Measurements from ENCODE around the gene ARHGAP1.

ARHGAP1 gene

DNA sequence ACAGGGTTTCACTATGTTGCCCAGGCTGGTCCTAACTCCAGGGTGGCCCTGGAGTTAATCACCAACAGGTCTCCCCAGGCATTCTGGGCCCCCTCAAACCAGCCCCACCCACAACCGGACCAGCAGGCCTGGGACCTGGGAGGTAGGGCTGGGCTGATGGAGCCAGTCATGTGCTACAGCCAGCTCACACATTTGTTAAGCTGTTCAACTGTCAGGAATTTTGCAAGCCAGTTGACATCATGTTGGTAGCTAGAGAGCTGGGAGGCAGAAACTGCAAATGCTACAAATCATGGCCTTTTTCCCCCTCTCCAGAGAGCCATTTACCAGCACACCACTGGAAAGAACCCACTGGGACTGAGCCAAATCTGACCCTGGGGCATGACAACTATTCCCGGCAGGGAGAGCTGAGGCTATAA, 6.8 kb downstream of the ARHGAP1 start:
- Histone ChIP-seq H3K4me2 (ENCODE audit: low read length) (no peak overlapping the region), H3K4ac (ENCODE audit: low read depth, low read length) (no peak overlapping the region), H3K4me3 (ENCODE audit: low read depth, low read length) (no peak overlapping the region), H4K91ac (ENCODE audit: low read depth, low read length) (no peak overlapping the region), H3K23ac (ENCODE audit: low read length) (no peak overlapping the region), H3K79me1 (ENCODE audit: low read length) (peaks cover 8% of the 10 kb centered on the region), H4K8ac (ENCODE audit: low read depth, low read length) (no peak overlapping the region), H2AK5ac (ENCODE audit: low read length) (peak overlapping the region; percentile 77), H3K9ac (ENCODE audit: low read length) (no peak overlapping the region), H3K79me2 (ENCODE audit: control insufficient read depth, insufficient read depth, low read length, poor library complexity) (no peaks in the 10 kb centered on the region), H2BK5ac (ENCODE audit: low read depth, low read length, poor library complexity) (peak overlapping the region; percentile 14), H2BK12ac (ENCODE audit: low read length) (no peak overlapping the region), H3K4me1 (ENCODE audit: control insufficient read depth in 1 of 2, insufficient read depth in 2 of 2, low read length in 2 of 2) (peaks cover 33 to 36% of the 10 kb centered on the region in 2 experiments), H2AFZ (ENCODE audit: insufficient read depth, low read length, poor library complexity) (no peak overlapping the region), H3K27ac (ENCODE audit: low read depth, low read length) (peak overlapping the region; percentile 55), H2BK120ac (ENCODE audit: insufficient read depth, low read length, poor library complexity) (no peak overlapping the region), H3K36me3 (ENCODE audit: control insufficient read depth in 1 of 2, insufficient read depth in 2 of 2, low read length in 2 of 2) (peaks cover 36 to 37% of the 10 kb centered on the region in 2 experiments), H3K27me3 (ENCODE audit: insufficient read depth, low read length) (no peaks in the 10 kb centered on the region), H3K18ac (ENCODE audit: low read length) (peak overlapping the region; percentile 14), H3K14ac (ENCODE audit: low read length) (peak overlapping the region; percentile 34), H3K9me3 (ENCODE audit: insufficient read depth, low read depth, low read length) (no peaks in the 10 kb centered on the region), H4K12ac (ENCODE audit: low read depth, low read length) (no peak overlapping the region)
- WGBS (ENCODE audit: extremely low coverage, insufficient coverage, insufficient read length), result no CpG with 5 or more reads among the region's 2 CpGs
- DNase-seq, result peak; percentile 48 to 66

- Histone ChIP-seq H3K79me1 (ENCODE audit: low read length) (peaks cover 8% of the 10 kb centered on the region), H3K4me2 (ENCODE audit: low read length) (no peak overlapping the region), H3K4me1 (ENCODE audit: control insufficient read depth in 1 of 2, insufficient read depth in 2 of 2, low read length in 2 of 2) (peaks cover 26 to 28% of the 10 kb centered on the region in 2 experiments), H4K91ac (ENCODE audit: low read depth, low read length) (peak overlapping the region; percentile 67), H3K27ac (ENCODE audit: low read depth, low read length) (peak overlapping the region; percentile 59), H4K8ac (ENCODE audit: low read depth, low read length) (peak overlapping the region; percentile 49), H3K23ac (ENCODE audit: low read length) (no peak overlapping the region), H3K18ac (ENCODE audit: low read length) (no peak overlapping the region), H4K12ac (ENCODE audit: low read depth, low read length) (no peak overlapping the region), H3K4me3 (ENCODE audit: low read depth, low read length) (no peak overlapping the region), H3K9ac (ENCODE audit: low read length) (no peak overlapping the region), H3K79me2 (ENCODE audit: control insufficient read depth, insufficient read depth, low read length, poor library complexity) (no peaks in the 10 kb centered on the region), H3K9me3 (ENCODE audit: insufficient read depth, low read depth, low read length) (no peaks in the 10 kb centered on the region), H3K14ac (ENCODE audit: low read length) (peak overlapping the region; percentile 74), H3K27me3 (ENCODE audit: insufficient read depth, low read length) (no peaks in the 10 kb centered on the region), H2AFZ (ENCODE audit: insufficient read depth, low read length, poor library complexity) (peak overlapping the region; percentile 45), H2AK5ac (ENCODE audit: low read length) (peak overlapping the region; percentile 9), H2BK12ac (ENCODE audit: low read length) (peak overlapping the region; percentile 92), H2BK5ac (ENCODE audit: low read depth, low read length, poor library complexity) (peak overlapping the region; percentile 22), H3K36me3 (ENCODE audit: control insufficient read depth in 1 of 2, insufficient read depth in 2 of 2, low read length in 2 of 2) (peaks cover 42 to 45% of the 10 kb centered on the region in 2 experiments), H2BK120ac (ENCODE audit: insufficient read depth, low read length, poor library complexity) (no peak overlapping the region), H3K4ac (ENCODE audit: low read depth, low read length) (peak overlapping the region; percentile 73)
- peak; percentile 71 to 83 for DNase-seq
- no CpG with 5 or more reads among the region's 4 CpGs for WGBS (ENCODE audit: extremely low coverage, insufficient coverage, insufficient read length)
Measured at GRCh38 chr11:46692450-46692849, 8.0 kb downstream of the ARHGAP1 start.

DNA sequence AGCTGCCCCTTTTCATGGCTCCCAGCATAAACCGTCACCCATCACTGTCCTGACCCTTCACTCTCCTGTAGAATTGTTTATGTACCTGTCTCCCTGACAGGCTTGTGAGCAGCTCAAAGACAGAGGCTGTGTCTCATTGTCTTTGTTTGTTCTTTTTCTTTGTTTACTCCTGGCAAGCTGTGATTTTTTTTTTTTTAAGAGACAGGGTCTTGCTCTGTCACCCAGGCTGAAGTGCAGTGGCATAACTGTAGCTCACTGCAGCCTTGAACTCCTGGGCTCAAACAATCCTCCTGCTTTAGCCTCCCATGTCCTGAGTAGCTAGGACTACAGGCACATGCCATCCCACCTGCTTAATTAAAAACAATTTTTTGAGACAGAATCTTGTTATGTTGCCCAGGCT, 9.7 kb downstream of the ARHGAP1 start:
- no peak overlapping the region for H3K23ac ChIP-seq (ENCODE audit: low read length)
- peaks cover 6% of the 10 kb centered on the region for H3K79me1 ChIP-seq (ENCODE audit: low read length)
- H3K4me1 ChIP-seq (ENCODE audit: control insufficient read depth in 1 of 2, insufficient read depth in 2 of 2, low read length in 2 of 2), result peaks cover 12 to 15% of the 10 kb centered on the region in 2 experiments
- H2BK12ac ChIP-seq (ENCODE audit: low read length), result no peak overlapping the region
- H3K27me3 ChIP-seq (ENCODE audit: insufficient read depth, low read length), result no peaks in the 10 kb centered on the region
- DNase-seq, result no peak
- peaks cover 45 to 51% of the 10 kb centered on the region in 2 experiments for H3K36me3 ChIP-seq (ENCODE audit: control insufficient read depth in 1 of 2, insufficient read depth in 2 of 2, low read length in 2 of 2)
- no peak overlapping the region for H4K91ac ChIP-seq (ENCODE audit: low read depth, low read length)
- H3K79me2 ChIP-seq (ENCODE audit: control insufficient read depth, insufficient read depth, low read length, poor library complexity), result no peaks in the 10 kb centered on the region
- no peak overlapping the region for H2AK5ac ChIP-seq (ENCODE audit: low read length)
- H3K9ac ChIP-seq (ENCODE audit: low read length), result no peak overlapping the region
- whole genome bisulfite sequencing (ENCODE audit: extremely low coverage, insufficient coverage, insufficient read length), result no CpG with 5 or more reads among the region's 1 CpG
- no peak overlapping the region for H2AFZ ChIP-seq (ENCODE audit: insufficient read depth, low read length, poor library complexity)
- no peak overlapping the region for H3K18ac ChIP-seq (ENCODE audit: low read length)
- H2BK5ac ChIP-seq (ENCODE audit: low read depth, low read length, poor library complexity), result no peak overlapping the region
- H3K27ac ChIP-seq (ENCODE audit: low read depth, low read length), result no peak overlapping the region
- H4K8ac ChIP-seq (ENCODE audit: low read depth, low read length), result no peak overlapping the region
- H4K12ac ChIP-seq (ENCODE audit: low read depth, low read length), result no peak overlapping the region
- no peak overlapping the region for H3K4me2 ChIP-seq (ENCODE audit: low read length)
- no peaks in the 10 kb centered on the region for H3K9me3 ChIP-seq (ENCODE audit: insufficient read depth, low read depth, low read length)
- H2BK120ac ChIP-seq (ENCODE audit: insufficient read depth, low read length, poor library complexity), result no peak overlapping the region
- H3K4me3 ChIP-seq (ENCODE audit: low read depth, low read length), result no peak overlapping the region
- no peak overlapping the region for H3K4ac ChIP-seq (ENCODE audit: low read depth, low read length)
- H3K14ac ChIP-seq (ENCODE audit: low read length), result no peak overlapping the region

DNA sequence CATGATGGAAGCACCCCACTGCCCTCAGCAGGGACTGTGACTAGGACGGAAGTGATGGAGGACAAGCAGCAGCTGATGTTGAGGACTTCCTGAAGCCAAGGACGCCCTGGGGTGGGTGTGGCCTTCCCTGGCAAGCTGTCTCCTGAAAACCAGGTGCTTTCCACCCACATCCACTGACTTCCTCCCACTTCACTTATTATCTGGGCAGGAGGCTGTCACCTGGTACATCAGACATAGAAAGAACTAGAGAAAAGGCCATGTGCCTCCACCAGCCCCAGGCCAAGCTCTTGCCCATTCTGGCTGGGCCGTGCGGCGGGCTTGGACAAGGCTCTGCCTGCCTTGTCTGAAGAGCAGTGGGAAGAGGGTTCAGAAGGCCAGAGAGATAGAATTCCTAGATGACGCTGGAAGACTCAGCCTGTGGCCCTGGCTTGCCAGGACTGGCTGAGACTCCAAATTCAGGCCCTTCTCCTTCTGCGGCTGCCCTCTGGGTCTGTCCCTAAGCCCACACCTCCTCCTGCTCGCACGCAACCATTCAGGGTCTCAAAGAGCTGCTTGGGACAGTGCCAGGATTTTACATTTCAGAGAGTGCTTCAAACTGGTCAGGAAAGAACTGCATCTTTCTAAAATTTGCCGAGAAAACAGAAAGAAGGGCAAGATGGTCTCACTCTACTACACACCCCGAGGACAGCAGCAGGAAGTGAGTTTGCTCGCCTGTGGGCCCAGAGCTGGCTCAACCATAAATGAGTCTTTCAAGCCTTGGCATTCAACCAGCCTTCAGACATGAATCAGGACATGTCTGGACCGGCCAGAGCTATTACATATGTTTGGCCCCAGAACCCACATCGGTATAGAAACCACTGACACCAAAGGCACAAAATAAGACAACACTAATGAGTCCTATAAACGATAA, 13.3 kb downstream of the ARHGAP1 start:
- Histone ChIP-seq H3K14ac (ENCODE audit: low read length) (no peak overlapping the region), H2BK120ac (ENCODE audit: insufficient read depth, low read length, poor library complexity) (no peak overlapping the region), H3K4me1 (ENCODE audit: control insufficient read depth in 1 of 2, insufficient read depth in 2 of 2, low read length in 2 of 2) (peaks cover 3 to 4% of the 10 kb centered on the region in 2 experiments), H3K23ac (ENCODE audit: low read length) (no peak overlapping the region), H2BK12ac (ENCODE audit: low read length) (no peak overlapping the region), H4K91ac (ENCODE audit: low read depth, low read length) (no peak overlapping the region), H2AFZ (ENCODE audit: insufficient read depth, low read length, poor library complexity) (peak overlapping the region; percentile 3), H3K4ac (ENCODE audit: low read depth, low read length) (no peak overlapping the region), H3K9ac (ENCODE audit: low read length) (no peak overlapping the region), H3K4me2 (ENCODE audit: low read length) (no peak overlapping the region), H3K79me1 (ENCODE audit: low read length) (peaks cover 3% of the 10 kb centered on the region), H3K18ac (ENCODE audit: low read length) (no peak overlapping the region), H4K12ac (ENCODE audit: low read depth, low read length) (no peak overlapping the region), H3K79me2 (ENCODE audit: control insufficient read depth, insufficient read depth, low read length, poor library complexity) (no peaks in the 10 kb centered on the region), H4K8ac (ENCODE audit: low read depth, low read length) (no peak overlapping the region), H2AK5ac (ENCODE audit: low read length) (no peak overlapping the region), H2BK5ac (ENCODE audit: low read depth, low read length, poor library complexity) (no peak overlapping the region), H3K4me3 (ENCODE audit: low read depth, low read length) (no peak overlapping the region), H3K27me3 (ENCODE audit: insufficient read depth, low read length) (no peaks in the 10 kb centered on the region), H3K9me3 (ENCODE audit: insufficient read depth, low read depth, low read length) (no peaks in the 10 kb centered on the region), H3K27ac (ENCODE audit: low read depth, low read length) (no peak overlapping the region), H3K36me3 (ENCODE audit: control insufficient read depth in 1 of 2, insufficient read depth in 2 of 2, low read length in 2 of 2) (peaks cover 23 to 34% of the 10 kb centered on the region in 2 experiments)
- DNase-seq, result peak; percentile 79
- WGBS (ENCODE audit: extremely low coverage, insufficient coverage, insufficient read length), result no CpG with 5 or more reads among the region's 15 CpGs

Measured in trophoblast cell (in vitro differentiated cells and primary cell).